HEK293 (cell line): Measurements from ENCODE around the gene HSF5.
A peak's percentile ranks its signal among the peaks of the same experiment; 100 is the strongest.

Experiments used
- KLF10 ChIP-seq: fragments of 450-650 bp; IDR thresholded peaks from 2 replicates; pipeline ENCODE4 v1.5.1; 2018; ENCODE audit warnings: missing biosample characterization, mild to moderate bottlenecking, missing genetic modification characterization
- MEIS1 ChIP-seq: sonication (generic); formaldehyde crosslinking; IDR thresholded peaks from 2 replicates; pipeline ENCODE4 v1.8.1; 2022; ENCODE audit warnings: missing genetic modification reagents, mild to moderate bottlenecking, borderline replicate concordance
- SETDB1 ChIP-seq: IDR thresholded peaks from one replicate; pipeline ENCODE4 v1.6.1; 2017; ENCODE audit warnings: mild to moderate bottlenecking, low read length, moderate library complexity, mixed read lengths; ENCODE audit not compliant: insufficient read length
- SP2 ChIP-seq: fragments of 450-650 bp; formaldehyde crosslinking; IDR thresholded peaks from 2 replicates; pipeline ENCODE4 v1.5.1; 2016; ENCODE audit warnings: missing biosample characterization, missing genetic modification characterization
- ZBTB17 ChIP-seq: fragments of 450-650 bp; formaldehyde crosslinking; IDR thresholded peaks from 2 replicates; pipeline ENCODE4 v1.5.1; 2016; ENCODE audit warnings: missing biosample characterization, missing genetic modification characterization
- ZBTB6 ChIP-seq: fragments of 450-650 bp; formaldehyde crosslinking; IDR thresholded peaks from 2 replicates; pipeline ENCODE4 v1.5.1; 2017; ENCODE audit warnings: missing biosample characterization, missing genetic modification characterization
- ZNF138 ChIP-seq: fragments of 450-650 bp; formaldehyde crosslinking; IDR thresholded peaks from 2 replicates; pipeline ENCODE4 v1.5.1; 2016; ENCODE audit warnings: missing biosample characterization, missing genetic modification characterization, borderline replicate concordance
- ZNF146 ChIP-seq: fragments of 450-650 bp; formaldehyde crosslinking; IDR thresholded peaks from 2 replicates; pipeline ENCODE4 v1.5.1; 2016; ENCODE audit warnings: missing biosample characterization, missing genetic modification characterization
- ZNF169 ChIP-seq: fragments of 450-650 bp; formaldehyde crosslinking; IDR thresholded peaks from 2 replicates; pipeline ENCODE4 v1.5.1; 2016; ENCODE audit warnings: missing biosample characterization, missing genetic modification characterization
- ZNF175 ChIP-seq: fragments of 450-650 bp; formaldehyde crosslinking; IDR thresholded peaks from 2 replicates; pipeline ENCODE4 v1.5.1; 2016; ENCODE audit warnings: missing biosample characterization, missing genetic modification characterization
- ZNF211 ChIP-seq: fragments of 450-650 bp; formaldehyde crosslinking; IDR thresholded peaks from 2 replicates; pipeline ENCODE4 v1.5.1; 2016; ENCODE audit warnings: low read depth, missing biosample characterization, missing genetic modification characterization
- ZNF248 ChIP-seq: fragments of 450-650 bp; formaldehyde crosslinking; IDR thresholded peaks from 2 replicates; pipeline ENCODE4 v1.5.1; 2017; ENCODE audit warnings: missing biosample characterization, missing genetic modification characterization
- ZNF266 ChIP-seq: fragments of 450-650 bp; formaldehyde crosslinking; IDR thresholded peaks from 2 replicates; pipeline ENCODE4 v1.5.1; 2016; ENCODE audit warnings: missing biosample characterization, missing genetic modification characterization, low read depth
- ZNF302 ChIP-seq: fragments of 450-650 bp; formaldehyde crosslinking; IDR thresholded peaks from 2 replicates; pipeline ENCODE4 v1.5.1; 2016; ENCODE audit warnings: missing biosample characterization, missing genetic modification characterization, low read depth
- ZNF311 ChIP-seq: fragments of 450-650 bp; formaldehyde crosslinking; IDR thresholded peaks from 2 replicates; pipeline ENCODE4 v1.5.1; 2017; ENCODE audit warnings: missing biosample characterization, missing genetic modification characterization, borderline replicate concordance
- ZNF341 ChIP-seq: fragments of 450-650 bp; formaldehyde crosslinking; IDR thresholded peaks from 2 replicates; pipeline ENCODE4; 2016; ENCODE audit warnings: low read depth, missing biosample characterization, missing genetic modification characterization
- ZNF548 ChIP-seq: fragments of 450-650 bp; formaldehyde crosslinking; IDR thresholded peaks from 2 replicates; pipeline ENCODE4 v1.5.1; 2016; ENCODE audit warnings: missing biosample characterization, missing genetic modification characterization
- ZNF623 ChIP-seq: fragments of 450-650 bp; formaldehyde crosslinking; IDR thresholded peaks from 2 replicates; pipeline ENCODE4 v1.5.1; 2016; ENCODE audit warnings: missing biosample characterization, missing genetic modification characterization
- ZNF645 ChIP-seq: fragments of 450-650 bp; formaldehyde crosslinking; IDR thresholded peaks from 2 replicates; pipeline ENCODE4; 2016; ENCODE audit warnings: missing biosample characterization, missing genetic modification characterization
- ZNF707 ChIP-seq: fragments of 450-650 bp; formaldehyde crosslinking; IDR thresholded peaks from 2 replicates; pipeline ENCODE4 v1.5.1; 2016; ENCODE audit warnings: missing biosample characterization, missing genetic modification characterization
- ZNF777 ChIP-seq: fragments of 450-650 bp; formaldehyde crosslinking; IDR thresholded peaks from 2 replicates; pipeline ENCODE4 v1.5.1; 2017; ENCODE audit warnings: missing biosample characterization, missing genetic modification characterization, borderline replicate concordance
- ZSCAN4 ChIP-seq: fragments of 450-650 bp; formaldehyde crosslinking; IDR thresholded peaks from 2 replicates; pipeline ENCODE4 v1.5.1; 2017; ENCODE audit warnings: missing biosample characterization, missing genetic modification characterization
- TF ChIP-seq, protein P1 (sequence below): fragments of 450-650 bp; formaldehyde crosslinking; IDR thresholded peaks from 2 replicates; pipeline ENCODE4 v1.5.1; 2016; ENCODE audit warnings: missing biosample characterization, missing genetic modification characterization
- TF ChIP-seq, protein P2 (sequence below): fragments of 450-650 bp; formaldehyde crosslinking; IDR thresholded peaks from 2 replicates; pipeline ENCODE4 v1.5.1; 2016; ENCODE audit warnings: missing biosample characterization, missing genetic modification characterization
- TF ChIP-seq, protein P3 (sequence below): fragments of 450-650 bp; formaldehyde crosslinking; IDR thresholded peaks from 2 replicates; pipeline ENCODE4 v1.5.1; 2016; ENCODE audit warnings: missing biosample characterization, missing genetic modification characterization, low read depth
- TF ChIP-seq, protein P4 (sequence below): fragments of 450-650 bp; formaldehyde crosslinking; IDR thresholded peaks from 2 replicates; pipeline ENCODE4 v1.5.1; 2016; ENCODE audit warnings: missing biosample characterization, missing genetic modification characterization
- TF ChIP-seq, protein P5 (sequence below): fragments of 450-650 bp; formaldehyde crosslinking; IDR thresholded peaks from 2 replicates; pipeline ENCODE4 v1.5.1; 2016; ENCODE audit warnings: missing biosample characterization, missing genetic modification characterization

The HSF5 gene

GRCh38 chr17:58391302-58391984 is 96.8 kb downstream of the HSF5 start (continued):
- TF ChIP-seq, protein P1, sequence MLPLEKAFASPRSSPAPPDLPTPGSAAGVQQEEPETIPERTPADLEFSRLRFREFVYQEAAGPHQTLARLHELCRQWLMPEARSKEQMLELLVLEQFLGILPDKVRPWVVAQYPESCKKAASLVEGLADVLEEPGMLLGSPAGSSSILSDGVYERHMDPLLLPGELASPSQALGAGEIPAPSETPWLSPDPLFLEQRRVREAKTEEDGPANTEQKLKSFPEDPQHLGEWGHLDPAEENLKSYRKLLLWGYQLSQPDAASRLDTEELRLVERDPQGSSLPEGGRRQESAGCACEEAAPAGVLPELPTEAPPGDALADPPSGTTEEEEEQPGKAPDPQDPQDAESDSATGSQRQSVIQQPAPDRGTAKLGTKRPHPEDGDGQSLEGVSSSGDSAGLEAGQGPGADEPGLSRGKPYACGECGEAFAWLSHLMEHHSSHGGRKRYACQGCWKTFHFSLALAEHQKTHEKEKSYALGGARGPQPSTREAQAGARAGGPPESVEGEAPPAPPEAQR (tag by site-specific recombination): no peak; the same call in 1 of the 2 replicates
- TF ChIP-seq KLF10 (tag by site-specific recombination): peak; percentile 90
- TF ChIP-seq, protein P2, sequence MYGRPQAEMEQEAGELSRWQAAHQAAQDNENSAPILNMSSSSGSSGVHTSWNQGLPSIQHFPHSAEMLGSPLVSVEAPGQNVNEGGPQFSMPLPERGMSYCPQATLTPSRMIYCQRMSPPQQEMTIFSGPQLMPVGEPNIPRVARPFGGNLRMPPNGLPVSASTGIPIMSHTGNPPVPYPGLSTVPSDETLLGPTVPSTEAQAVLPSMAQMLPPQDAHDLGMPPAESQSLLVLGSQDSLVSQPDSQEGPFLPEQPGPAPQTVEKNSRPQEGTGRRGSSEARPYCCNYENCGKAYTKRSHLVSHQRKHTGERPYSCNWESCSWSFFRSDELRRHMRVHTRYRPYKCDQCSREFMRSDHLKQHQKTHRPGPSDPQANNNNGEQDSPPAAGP (tag by site-specific recombination): peak; percentile 93
- TF ChIP-seq ZNF138: no peak
- TF ChIP-seq, protein P3, sequence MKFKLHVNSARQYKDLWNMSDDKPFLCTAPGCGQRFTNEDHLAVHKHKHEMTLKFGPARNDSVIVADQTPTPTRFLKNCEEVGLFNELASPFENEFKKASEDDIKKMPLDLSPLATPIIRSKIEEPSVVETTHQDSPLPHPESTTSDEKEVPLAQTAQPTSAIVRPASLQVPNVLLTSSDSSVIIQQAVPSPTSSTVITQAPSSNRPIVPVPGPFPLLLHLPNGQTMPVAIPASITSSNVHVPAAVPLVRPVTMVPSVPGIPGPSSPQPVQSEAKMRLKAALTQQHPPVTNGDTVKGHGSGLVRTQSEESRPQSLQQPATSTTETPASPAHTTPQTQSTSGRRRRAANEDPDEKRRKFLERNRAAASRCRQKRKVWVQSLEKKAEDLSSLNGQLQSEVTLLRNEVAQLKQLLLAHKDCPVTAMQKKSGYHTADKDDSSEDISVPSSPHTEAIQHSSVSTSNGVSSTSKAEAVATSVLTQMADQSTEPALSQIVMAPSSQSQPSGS (tag by site-specific recombination): 0 out of 2 replicates have a peak, but pooled peaks have one; percentile 56
- no peak for TF ChIP-seq ZNF707 (tag by site-specific recombination)
- 0 out of 2 replicates have a peak, but pooled peaks have one; percentile 11 for TF ChIP-seq ZNF645 (tag by site-specific recombination)
- peak; percentile 55 for TF ChIP-seq ZSCAN4 (tag by site-specific recombination)
- TF ChIP-seq ZNF146 (tag by site-specific recombination): no peak
- TF ChIP-seq ZNF211 (tag by site-specific recombination): no peak
- TF ChIP-seq, protein P4, sequence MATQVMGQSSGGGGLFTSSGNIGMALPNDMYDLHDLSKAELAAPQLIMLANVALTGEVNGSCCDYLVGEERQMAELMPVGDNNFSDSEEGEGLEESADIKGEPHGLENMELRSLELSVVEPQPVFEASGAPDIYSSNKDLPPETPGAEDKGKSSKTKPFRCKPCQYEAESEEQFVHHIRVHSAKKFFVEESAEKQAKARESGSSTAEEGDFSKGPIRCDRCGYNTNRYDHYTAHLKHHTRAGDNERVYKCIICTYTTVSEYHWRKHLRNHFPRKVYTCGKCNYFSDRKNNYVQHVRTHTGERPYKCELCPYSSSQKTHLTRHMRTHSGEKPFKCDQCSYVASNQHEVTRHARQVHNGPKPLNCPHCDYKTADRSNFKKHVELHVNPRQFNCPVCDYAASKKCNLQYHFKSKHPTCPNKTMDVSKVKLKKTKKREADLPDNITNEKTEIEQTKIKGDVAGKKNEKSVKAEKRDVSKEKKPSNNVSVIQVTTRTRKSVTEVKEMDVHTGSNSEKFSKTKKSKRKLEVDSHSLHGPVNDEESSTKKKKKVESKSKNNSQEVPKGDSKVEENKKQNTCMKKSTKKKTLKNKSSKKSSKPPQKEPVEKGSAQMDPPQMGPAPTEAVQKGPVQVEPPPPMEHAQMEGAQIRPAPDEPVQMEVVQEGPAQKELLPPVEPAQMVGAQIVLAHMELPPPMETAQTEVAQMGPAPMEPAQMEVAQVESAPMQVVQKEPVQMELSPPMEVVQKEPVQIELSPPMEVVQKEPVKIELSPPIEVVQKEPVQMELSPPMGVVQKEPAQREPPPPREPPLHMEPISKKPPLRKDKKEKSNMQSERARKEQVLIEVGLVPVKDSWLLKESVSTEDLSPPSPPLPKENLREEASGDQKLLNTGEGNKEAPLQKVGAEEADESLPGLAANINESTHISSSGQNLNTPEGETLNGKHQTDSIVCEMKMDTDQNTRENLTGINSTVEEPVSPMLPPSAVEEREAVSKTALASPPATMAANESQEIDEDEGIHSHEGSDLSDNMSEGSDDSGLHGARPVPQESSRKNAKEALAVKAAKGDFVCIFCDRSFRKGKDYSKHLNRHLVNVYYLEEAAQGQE (tag by site-specific recombination): peak; percentile 51; the same call in 1 of the 2 replicates
- TF ChIP-seq ZNF169 (tag by site-specific recombination): no peak
- peak; percentile 92 for TF ChIP-seq ZBTB17 (tag by site-specific recombination)
- no peak for TF ChIP-seq SP2
- no peak for TF ChIP-seq ZNF777
- no peak for TF ChIP-seq ZNF548 (tag by site-specific recombination)
- TF ChIP-seq, protein P5, sequence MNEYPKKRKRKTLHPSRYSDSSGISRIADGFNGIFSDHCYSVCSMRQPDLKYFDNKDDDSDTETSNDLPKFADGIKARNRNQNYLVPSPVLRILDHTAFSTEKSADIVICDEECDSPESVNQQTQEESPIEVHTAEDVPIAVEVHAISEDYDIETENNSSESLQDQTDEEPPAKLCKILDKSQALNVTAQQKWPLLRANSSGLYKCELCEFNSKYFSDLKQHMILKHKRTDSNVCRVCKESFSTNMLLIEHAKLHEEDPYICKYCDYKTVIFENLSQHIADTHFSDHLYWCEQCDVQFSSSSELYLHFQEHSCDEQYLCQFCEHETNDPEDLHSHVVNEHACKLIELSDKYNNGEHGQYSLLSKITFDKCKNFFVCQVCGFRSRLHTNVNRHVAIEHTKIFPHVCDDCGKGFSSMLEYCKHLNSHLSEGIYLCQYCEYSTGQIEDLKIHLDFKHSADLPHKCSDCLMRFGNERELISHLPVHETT (tag by site-specific recombination): no peak
- TF ChIP-seq MEIS1 (CRISPR knock-in tag): no peak
- no peak for TF ChIP-seq SETDB1
- no peak for TF ChIP-seq ZNF302 (tag by site-specific recombination)
- 0 out of 2 replicates have a peak, but pooled peaks have one; percentile 25 for TF ChIP-seq ZNF341 (tag by site-specific recombination)
- TF ChIP-seq ZNF311 (tag by site-specific recombination): no peak
- TF ChIP-seq ZBTB6 (tag by site-specific recombination): 0 out of 2 replicates have a peak, but pooled peaks have one; percentile 25
- TF ChIP-seq ZNF623 (tag by site-specific recombination): no peak
- TF ChIP-seq ZNF248 (tag by site-specific recombination): no peak
- no peak for TF ChIP-seq ZNF175 (tag by site-specific recombination)
- TF ChIP-seq ZNF266 (tag by site-specific recombination): no peak
